Activated CD8-positive, alpha-beta memory T cell treated with anti-CD3 and anti-CD28 coated beads, Interleukin-2, amount 50 U/mL, for 24 hours (primary cell): ENCODE data around the gene SLC38A10.
"Not testable (repeated sequence)": the region's sequence is repeated elsewhere in the genome, so short reads cannot be mapped to it uniquely, and the experiment has no call there.

ENCODE experiments used
- DNase-seq: peaks from one replicate; pipeline ENCODE4 v3.0.0-alpha.2; 2020; ENCODE audit errors: extremely low read depth

Gene SLC38A10

GRCh38 chr17:81312624-81313325, 17.7 kb upstream of the SLC38A10 start:
- DNase-seq, result no peak

GRCh38 chr17:81311946-81312345, 16.8 kb upstream of the SLC38A10 start:
- DNase-seq, result no peak

GRCh38 chr17:81310949-81311550, 15.9 kb upstream of the SLC38A10 start:
- no peak for DNase-seq

GRCh38 chr17:81309859-81310839, 15.0 kb upstream of the SLC38A10 start:
- DNase-seq, result no peak

- DNase-seq, result no peak
These were observed 14.2 kb upstream of the SLC38A10 start for GRCh38 chr17:81309140-81309858.

GRCh38 chr17:81308784-81309139, 13.7 kb upstream of the SLC38A10 start:
- DNase-seq, result not testable (repeated sequence)

GRCh38 chr17:81307636-81308560, 12.8 kb upstream of the SLC38A10 start:
- DNase-seq, result no peak

GRCh38 chr17:81306898-81307510, 11.9 kb upstream of the SLC38A10 start:
- DNase-seq, result no peak

- no peak for DNase-seq
These were observed 11.4 kb upstream of the SLC38A10 start for GRCh38 chr17:81306491-81306890.

- DNase-seq, result no peak
These were observed 10.0 kb upstream of the SLC38A10 start for GRCh38 chr17:81305051-81305630.

GRCh38 chr17:81304196-81305015, 9.3 kb upstream of the SLC38A10 start:
- no peak for DNase-seq

- DNase-seq, result no peak
These were observed 8.3 kb upstream of the SLC38A10 start for GRCh38 chr17:81303385-81303784.

- DNase-seq, result no peak
These were observed 7.8 kb upstream of the SLC38A10 start for GRCh38 chr17:81302861-81303333.

- DNase-seq, result no peak
These were observed 7.2 kb upstream of the SLC38A10 start for GRCh38 chr17:81302324-81302723.

GRCh38 chr17:81301195-81302144, 6.4 kb upstream of the SLC38A10 start:
- DNase-seq, result no peak

- no peak for DNase-seq
These were observed 5.6 kb upstream of the SLC38A10 start for GRCh38 chr17:81300586-81301155.

- no peak for DNase-seq
These were observed 4.9 kb upstream of the SLC38A10 start for GRCh38 chr17:81299846-81300585.
